Loucy (cell line): ENCODE results near the gene C9orf50.

ENCODE experiments used
- CTCF ChIP-seq: fragments of 200-600 bp; sonication (generic); conservative IDR thresholded peaks from 2 replicates; pipeline ENCODE4 v1.5.1; 2014; ENCODE audit warnings: mild to moderate bottlenecking, antibody characterized with exemption, low read length
- EZH2phosphoT487 ChIP-seq: fragments of 200-600 bp; IDR thresholded peaks from 2 replicates; pipeline ENCODE4 v1.6.1; 2018; ENCODE audit warnings: antibody characterized with exemption, mild to moderate bottlenecking, moderate library complexity, borderline replicate concordance

- TF ChIP-seq CTCF (no peak), EZH2phosphoT487 (no peak)
Measured at GRCh38 chr9:129580211-129580915, 40.5 kb downstream of the C9orf50 start.
